H9 (cell line): ENCODE data around the gene CTSA. TPM values are rescaled to one million over a fixed set of nuclear protein-coding genes. Genes with fewer than 3 reads are reported as not detected.
A peak's percentile ranks its signal among the peaks of the same experiment; 100 is the strongest.

Experiments used
- DNase-seq: peaks from one replicate; pipeline ENCODE4 v3.0.0-alpha.2; 2017
- H2AFZ ChIP-seq: one replicate; pipeline ENCODE4 v1.6.1; 2013; ENCODE audit warnings: mild to moderate bottlenecking, low read length, control low read depth, moderate library complexity
- H2AK5ac ChIP-seq: 2 replicates; pipeline ENCODE4 v1.6.1; 2013; ENCODE audit warnings: low read length, control low read depth, mixed read lengths; ENCODE audit not compliant: insufficient read length
- H2BK120ac ChIP-seq: one replicate; pipeline ENCODE4 v1.6.1; 2013; ENCODE audit warnings: low read depth, mild to moderate bottlenecking, low read length, control low read depth, inconsistent platforms; ENCODE audit not compliant: poor library complexity, severe bottlenecking
- H2BK12ac ChIP-seq: 2 replicates; pipeline ENCODE4 v1.6.1; 2013; ENCODE audit warnings: low read length, control low read depth, mixed read lengths, low read depth; ENCODE audit not compliant: insufficient read length
- H2BK15ac ChIP-seq: 2 replicates; pipeline ENCODE4 v1.6.1; 2013; ENCODE audit warnings: low read depth, low read length, control low read depth
- H2BK20ac ChIP-seq: one replicate; pipeline ENCODE4 v1.6.1; 2013; ENCODE audit warnings: low read depth, mild to moderate bottlenecking, low read length, control low read depth, inconsistent platforms; ENCODE audit not compliant: poor library complexity, severe bottlenecking
- H2BK5ac ChIP-seq: 2 replicates; pipeline ENCODE4 v1.6.1; 2013; ENCODE audit warnings: low read length, control low read depth, mixed read lengths; ENCODE audit not compliant: insufficient read length
- H3K14ac ChIP-seq: 2 replicates; pipeline ENCODE4 v1.6.1; 2013; ENCODE audit warnings: low read length, control low read depth; ENCODE audit not compliant: insufficient read depth
- H3K18ac ChIP-seq: 2 replicates; pipeline ENCODE4 v1.6.1; 2013; ENCODE audit warnings: low read depth, mild to moderate bottlenecking, mixed read lengths, low read length, control low read depth; ENCODE audit not compliant: insufficient read length
- H3K23ac ChIP-seq: 2 replicates; pipeline ENCODE4 v1.6.1; 2013; ENCODE audit warnings: low read length, control low read depth, mixed read lengths, low read depth; ENCODE audit not compliant: insufficient read length
- H3K23me2 ChIP-seq: 2 replicates; pipeline ENCODE4 v1.6.1; 2013; ENCODE audit warnings: low read depth, mild to moderate bottlenecking, mixed read lengths, low read length, control low read depth; ENCODE audit not compliant: insufficient read length, poor library complexity, severe bottlenecking
- H3K27ac ChIP-seq: 2 replicates; pipeline ENCODE4 v1.5.1; 2013; ENCODE audit warnings: low read length, control low read depth, mixed read lengths, low read depth; ENCODE audit not compliant: insufficient read length
- H3K27me3 ChIP-seq: 2 replicates; pipeline ENCODE4 v1.6.1; 2013; ENCODE audit warnings: low read length, control low read depth, inconsistent platforms; ENCODE audit not compliant: insufficient read depth
- H3K4ac ChIP-seq: 2 replicates; pipeline ENCODE4 v1.6.1; 2013; ENCODE audit warnings: low read depth, mild to moderate bottlenecking, control low read depth, inconsistent platforms, low read length, moderate library complexity
- H3K4me1 ChIP-seq: 2 replicates; pipeline ENCODE4 v1.6.1; 2013; ENCODE audit warnings: low read length, control low read depth, inconsistent platforms; ENCODE audit not compliant: insufficient read depth
- H3K4me2 ChIP-seq: 2 replicates; pipeline ENCODE4 v1.6.1; 2013; ENCODE audit warnings: low read length, control low read depth, mixed read lengths; ENCODE audit not compliant: insufficient read length, insufficient read depth
- H3K56ac ChIP-seq: 2 replicates; pipeline ENCODE4 v1.6.1; 2013; ENCODE audit warnings: low read depth, mild to moderate bottlenecking, mixed read lengths, low read length, control low read depth; ENCODE audit not compliant: insufficient read length
- H3K79me1 ChIP-seq: 2 replicates; pipeline ENCODE4 v1.6.1; 2013; ENCODE audit warnings: low read depth, mild to moderate bottlenecking, moderate library complexity, low read length, control low read depth, inconsistent platforms; ENCODE audit not compliant: insufficient read depth, poor library complexity, severe bottlenecking
- H3K79me2 ChIP-seq: 2 replicates; pipeline ENCODE4 v1.6.1; 2013; ENCODE audit warnings: low read length, control low read depth, inconsistent platforms; ENCODE audit not compliant: insufficient read depth
- H3K9ac ChIP-seq: 2 replicates; pipeline ENCODE4 v1.6.1; 2013; ENCODE audit warnings: low read length, control low read depth, mixed read lengths; ENCODE audit not compliant: insufficient read length; ENCODE audit errors: extremely low read depth
- H3K9me3 ChIP-seq: one replicate; pipeline ENCODE4 v1.6.1; 2013; ENCODE audit warnings: low read depth, low read length, inconsistent platforms; ENCODE audit not compliant: control insufficient read depth
- H3T11ph ChIP-seq: one replicate; pipeline ENCODE4 v1.6.1; 2013; ENCODE audit warnings: mild to moderate bottlenecking, low read length, control low read depth, inconsistent platforms
- H4K20me1 ChIP-seq: one replicate; pipeline ENCODE4 v1.6.1; 2013; ENCODE audit not compliant: control insufficient read depth, insufficient read length, insufficient read depth
- H4K5ac ChIP-seq: 2 replicates; pipeline ENCODE4 v1.6.1; 2013; ENCODE audit warnings: low read depth, mild to moderate bottlenecking, mixed read lengths, low read length, control low read depth; ENCODE audit not compliant: insufficient read length
- H4K8ac ChIP-seq: replicated peaks from 2 replicates; pipeline ENCODE4 v1.6.1; 2013; ENCODE audit warnings: low read length, control low read depth, mixed read lengths, low read depth; ENCODE audit not compliant: insufficient read length
- H4K91ac ChIP-seq: 2 replicates; pipeline ENCODE4 v1.6.1; 2013; ENCODE audit warnings: low read depth, mild to moderate bottlenecking, moderate library complexity, mixed read lengths, low read length, control low read depth; ENCODE audit not compliant: insufficient read length
- H3K27ac Mint-ChIP-seq, 3 experiments: 2 replicates in 2 of 3; 3 replicates in 1 of 3; pipeline ENCODE4 v1.8.0; 2020 to 2021; ENCODE audit warnings: mixed read lengths in 3 of 3, mild to moderate bottlenecking in 1 of 3, moderate library complexity in 1 of 3
- H3K27me3 Mint-ChIP-seq: 2 replicates; pipeline ENCODE4 v1.8.0; 2021; ENCODE audit warnings: low read depth, mild to moderate bottlenecking, moderate library complexity, mixed read lengths
- H3K36me3 Mint-ChIP-seq, 3 experiments: 2 replicates in 2 of 3; 3 replicates in 1 of 3; pipeline ENCODE4 v1.8.0; 2020 to 2021; ENCODE audit warnings: low read depth in 3 of 3, mixed read lengths in 3 of 3; ENCODE audit not compliant: insufficient read depth in 1 of 3
- H3K4me1 Mint-ChIP-seq, 2 experiments: 2 replicates each; pipeline ENCODE4 v1.8.0; 2020; ENCODE audit warnings: mixed read lengths in 2 of 2
- H3K4me3 Mint-ChIP-seq, 2 experiments: 2 replicates in 1 of 2; 3 replicates in 1 of 2; pipeline ENCODE4 v1.8.0; 2020 to 2021; ENCODE audit warnings: mild to moderate bottlenecking in 2 of 2, mixed read lengths in 2 of 2, moderate library complexity in 1 of 2
- H3K9me3 Mint-ChIP-seq, 2 experiments: 2 replicates in 1 of 2; 3 replicates in 1 of 2; pipeline ENCODE4 v1.8.0; 2020; ENCODE audit warnings: mild to moderate bottlenecking in 2 of 2, mixed read lengths in 2 of 2, moderate library complexity in 1 of 2
- WGBS: extraction: QIAGEN DNeasy Blood & Tissue Kit; methylation state at CpG from one replicate; pipeline ENCODE4 v1.1.7; 2013; ENCODE audit warnings: missing lambda C conversion rate, low lambda C conversion rate, mixed read lengths; ENCODE audit not compliant: insufficient read length; ENCODE audit errors: extremely low coverage; 5-methylcytosine and 5-hydroxymethylcytosine counted together
- total RNA-seq: library from RNA; stranded (reverse); gene quantifications from 2 replicates; pipeline ENCODE4 v1.2.1, GENCODE V29; 2021
- TF ChIP-seq, protein P1 (sequence below): fragments of 200-600 bp; sonication (generic); conservative IDR thresholded peaks from 3 replicates; pipeline ENCODE4 v1.8.0; 2021; ENCODE audit warnings: antibody characterized with exemption, mild to moderate bottlenecking

CTSA gene
- total RNA-seq, 1 experiment from 2014 or later: 64.4 TPM

DNA sequence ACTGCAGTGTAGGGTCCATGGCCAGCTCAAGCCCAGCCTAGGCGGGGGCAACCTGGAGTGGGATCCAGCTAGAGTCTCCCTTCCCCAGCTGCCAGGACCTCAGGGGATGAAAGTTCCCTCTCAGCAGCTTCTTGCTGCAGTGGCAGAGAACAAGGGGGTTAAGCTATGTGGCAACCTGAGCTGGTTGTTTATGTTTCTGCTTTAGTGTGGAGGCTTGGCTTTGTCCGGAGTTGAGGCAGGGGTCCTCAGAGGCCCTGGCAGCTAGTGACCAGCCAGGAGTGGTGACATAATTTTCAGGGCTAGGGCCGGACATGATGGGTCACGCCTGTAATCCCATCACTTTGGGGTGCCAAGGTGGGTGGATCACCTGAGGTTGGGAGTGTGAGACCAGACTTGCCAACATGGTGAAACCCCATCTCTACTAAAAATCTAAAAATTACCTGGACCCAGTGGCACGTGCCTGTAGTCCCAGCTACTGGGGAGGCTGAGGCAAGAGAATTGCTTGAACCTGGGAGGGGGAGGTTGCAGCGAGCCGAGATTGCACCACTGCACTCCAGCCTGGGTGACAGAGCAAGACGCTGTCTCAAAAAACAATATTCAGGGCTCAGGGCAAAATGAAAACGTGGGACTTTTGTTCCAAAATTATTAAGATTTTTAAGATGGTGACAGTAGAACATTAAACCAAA is 34.8 kb downstream of the CTSA start:
- Histone ChIP-seq H3K23ac (no peak overlapping the region), H3K27me3 (no peaks in the 10 kb centered on the region), H4K8ac (no peak overlapping the region), H3K56ac (no peak overlapping the region), H3K79me2 (no peaks in the 10 kb centered on the region), H2BK20ac (no peak overlapping the region), H2BK15ac (no peak overlapping the region), H3K18ac (no peak overlapping the region), H2BK120ac (no peak overlapping the region), H3K4me2 (no peak overlapping the region), H2BK5ac (no peak overlapping the region), H3K14ac (no peak overlapping the region), H2BK12ac (no peak overlapping the region), H3K79me1 (no peaks in the 10 kb centered on the region), H2AFZ (no peak overlapping the region), H4K5ac (no peak overlapping the region), H3K27ac (no peak overlapping the region), H3K23me2 (no peaks in the 10 kb centered on the region), H3T11ph (no peak overlapping the region), H3K4ac (no peak overlapping the region), H3K9me3 (no peaks in the 10 kb centered on the region), H3K4me1 (no peaks in the 10 kb centered on the region), H4K20me1 (no peaks in the 10 kb centered on the region), H4K91ac (no peak overlapping the region), H2AK5ac (no peak overlapping the region), H3K9ac (no peak overlapping the region)
- Mint-ChIP-seq H3K4me1 (peaks cover 9 to 19% of the 10 kb centered on the region in 2 experiments), H3K27ac (peak overlapping the region in 1 of 3 experiments; percentile 55; a peak in 2 of 7 replicates), H3K27me3 (peaks cover 3% of the 10 kb centered on the region), H3K4me3 (no peak overlapping the region), H3K9me3 (no peaks in the 10 kb centered on the region), H3K36me3 (no peaks in the 10 kb centered on the region)
- no CpG with 5 or more reads among the region's 9 CpGs for WGBS
- no peak for DNase-seq
- TF ChIP-seq, protein P1, sequence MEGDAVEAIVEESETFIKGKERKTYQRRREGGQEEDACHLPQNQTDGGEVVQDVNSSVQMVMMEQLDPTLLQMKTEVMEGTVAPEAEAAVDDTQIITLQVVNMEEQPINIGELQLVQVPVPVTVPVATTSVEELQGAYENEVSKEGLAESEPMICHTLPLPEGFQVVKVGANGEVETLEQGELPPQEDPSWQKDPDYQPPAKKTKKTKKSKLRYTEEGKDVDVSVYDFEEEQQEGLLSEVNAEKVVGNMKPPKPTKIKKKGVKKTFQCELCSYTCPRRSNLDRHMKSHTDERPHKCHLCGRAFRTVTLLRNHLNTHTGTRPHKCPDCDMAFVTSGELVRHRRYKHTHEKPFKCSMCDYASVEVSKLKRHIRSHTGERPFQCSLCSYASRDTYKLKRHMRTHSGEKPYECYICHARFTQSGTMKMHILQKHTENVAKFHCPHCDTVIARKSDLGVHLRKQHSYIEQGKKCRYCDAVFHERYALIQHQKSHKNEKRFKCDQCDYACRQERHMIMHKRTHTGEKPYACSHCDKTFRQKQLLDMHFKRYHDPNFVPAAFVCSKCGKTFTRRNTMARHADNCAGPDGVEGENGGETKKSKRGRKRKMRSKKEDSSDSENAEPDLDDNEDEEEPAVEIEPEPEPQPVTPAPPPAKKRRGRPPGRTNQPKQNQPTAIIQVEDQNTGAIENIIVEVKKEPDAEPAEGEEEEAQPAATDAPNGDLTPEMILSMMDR: no peak
